Vagina (tissue), 2 donors: ENCODE results near the gene CAMK2A.

Experiments
- CTCF ChIP-seq, 3 experiments: fragments of 450-650 bp in 2 of 3; fragments of 200-600 bp in 1 of 3; sonication (generic) in 1 of 3; IDR thresholded peaks; one replicate each; pipeline ENCODE4 v1.5.1; 2017 to 2019; ENCODE audit warnings: antibody characterized with exemption in 3 of 3, mild to moderate bottlenecking in 2 of 3, moderate library complexity in 2 of 3
- POLR2A ChIP-seq, 2 donors: fragments of 450-650 bp; IDR thresholded peaks; one replicate each; pipeline ENCODE4 v1.6.1; 2017; ENCODE audit warnings: antibody characterized with exemption in 2 of 2, mild to moderate bottlenecking in 2 of 2, moderate library complexity in 2 of 2
- POLR2AphosphoS5 ChIP-seq, 2 donors: sonication (generic); formaldehyde crosslinking; IDR thresholded peaks; one replicate each; pipeline ENCODE4 v1.9.0; 2017; ENCODE audit warnings: antibody characterized with exemption in 2 of 2, mild to moderate bottlenecking in 2 of 2, low read depth in 1 of 2; ENCODE audit not compliant: insufficient read depth in 1 of 2

- TF ChIP-seq CTCF (IDR thresholded peaks at IDR 0.05) (no peak), POLR2A (IDR thresholded peaks at IDR 0.05) (no peak), POLR2AphosphoS5 (IDR thresholded peaks at IDR 0.05; ENCODE audit: insufficient read depth in 1 of 2, low read depth in 1 of 2) (no peak)
Measured at GRCh38 chr5:150257424-150257823, 32.1 kb downstream of the CAMK2A start.
